ENCODE results near the gene FAM24A.

DNA sequence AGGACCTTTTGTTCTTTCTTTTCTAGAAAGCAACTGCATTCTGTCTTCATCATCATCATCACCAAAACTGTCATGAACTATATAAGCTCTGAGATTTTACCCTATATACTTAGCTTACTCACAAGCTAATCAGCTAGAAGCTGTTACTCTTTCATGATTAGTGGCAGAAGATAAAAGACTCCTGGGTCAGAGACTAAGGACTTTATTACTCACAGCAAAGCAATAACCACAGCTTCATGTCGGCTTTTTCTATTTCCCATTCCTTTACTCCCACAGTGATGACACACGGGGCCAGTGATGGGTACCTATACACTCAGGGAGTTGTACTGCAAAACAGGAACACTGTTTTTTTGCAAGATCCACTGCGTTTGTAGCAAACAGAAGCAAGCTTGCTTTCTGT, 52.0 kb downstream of the FAM24A start:
- TF ChIP-seq POLR2AphosphoS5 (IDR thresholded peaks at IDR 0.05; ENCODE audit: insufficient read depth in 1 of 2, low read depth in 1 of 2) = no peak
- TF ChIP-seq, protein P1, sequence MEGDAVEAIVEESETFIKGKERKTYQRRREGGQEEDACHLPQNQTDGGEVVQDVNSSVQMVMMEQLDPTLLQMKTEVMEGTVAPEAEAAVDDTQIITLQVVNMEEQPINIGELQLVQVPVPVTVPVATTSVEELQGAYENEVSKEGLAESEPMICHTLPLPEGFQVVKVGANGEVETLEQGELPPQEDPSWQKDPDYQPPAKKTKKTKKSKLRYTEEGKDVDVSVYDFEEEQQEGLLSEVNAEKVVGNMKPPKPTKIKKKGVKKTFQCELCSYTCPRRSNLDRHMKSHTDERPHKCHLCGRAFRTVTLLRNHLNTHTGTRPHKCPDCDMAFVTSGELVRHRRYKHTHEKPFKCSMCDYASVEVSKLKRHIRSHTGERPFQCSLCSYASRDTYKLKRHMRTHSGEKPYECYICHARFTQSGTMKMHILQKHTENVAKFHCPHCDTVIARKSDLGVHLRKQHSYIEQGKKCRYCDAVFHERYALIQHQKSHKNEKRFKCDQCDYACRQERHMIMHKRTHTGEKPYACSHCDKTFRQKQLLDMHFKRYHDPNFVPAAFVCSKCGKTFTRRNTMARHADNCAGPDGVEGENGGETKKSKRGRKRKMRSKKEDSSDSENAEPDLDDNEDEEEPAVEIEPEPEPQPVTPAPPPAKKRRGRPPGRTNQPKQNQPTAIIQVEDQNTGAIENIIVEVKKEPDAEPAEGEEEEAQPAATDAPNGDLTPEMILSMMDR (IDR thresholded peaks at IDR 0.05) = no peak
